Measurements from ENCODE around the gene PLA2G6. TPM values are rescaled to one million over a fixed set of nuclear protein-coding genes. Genes with fewer than 3 reads are reported as not detected.

Gene PLA2G6
- total and polyA plus RNA-seq, 2 of the 13 experiments (the other 11 are each of a cell fraction or from before 2014, with no cell fraction given), result 4.8 to 11.5 TPM

GRCh38 chr22:38202437-38203089, 20.9 kb upstream of the PLA2G6 start (continued):
- TF ChIP-seq, protein P1, sequence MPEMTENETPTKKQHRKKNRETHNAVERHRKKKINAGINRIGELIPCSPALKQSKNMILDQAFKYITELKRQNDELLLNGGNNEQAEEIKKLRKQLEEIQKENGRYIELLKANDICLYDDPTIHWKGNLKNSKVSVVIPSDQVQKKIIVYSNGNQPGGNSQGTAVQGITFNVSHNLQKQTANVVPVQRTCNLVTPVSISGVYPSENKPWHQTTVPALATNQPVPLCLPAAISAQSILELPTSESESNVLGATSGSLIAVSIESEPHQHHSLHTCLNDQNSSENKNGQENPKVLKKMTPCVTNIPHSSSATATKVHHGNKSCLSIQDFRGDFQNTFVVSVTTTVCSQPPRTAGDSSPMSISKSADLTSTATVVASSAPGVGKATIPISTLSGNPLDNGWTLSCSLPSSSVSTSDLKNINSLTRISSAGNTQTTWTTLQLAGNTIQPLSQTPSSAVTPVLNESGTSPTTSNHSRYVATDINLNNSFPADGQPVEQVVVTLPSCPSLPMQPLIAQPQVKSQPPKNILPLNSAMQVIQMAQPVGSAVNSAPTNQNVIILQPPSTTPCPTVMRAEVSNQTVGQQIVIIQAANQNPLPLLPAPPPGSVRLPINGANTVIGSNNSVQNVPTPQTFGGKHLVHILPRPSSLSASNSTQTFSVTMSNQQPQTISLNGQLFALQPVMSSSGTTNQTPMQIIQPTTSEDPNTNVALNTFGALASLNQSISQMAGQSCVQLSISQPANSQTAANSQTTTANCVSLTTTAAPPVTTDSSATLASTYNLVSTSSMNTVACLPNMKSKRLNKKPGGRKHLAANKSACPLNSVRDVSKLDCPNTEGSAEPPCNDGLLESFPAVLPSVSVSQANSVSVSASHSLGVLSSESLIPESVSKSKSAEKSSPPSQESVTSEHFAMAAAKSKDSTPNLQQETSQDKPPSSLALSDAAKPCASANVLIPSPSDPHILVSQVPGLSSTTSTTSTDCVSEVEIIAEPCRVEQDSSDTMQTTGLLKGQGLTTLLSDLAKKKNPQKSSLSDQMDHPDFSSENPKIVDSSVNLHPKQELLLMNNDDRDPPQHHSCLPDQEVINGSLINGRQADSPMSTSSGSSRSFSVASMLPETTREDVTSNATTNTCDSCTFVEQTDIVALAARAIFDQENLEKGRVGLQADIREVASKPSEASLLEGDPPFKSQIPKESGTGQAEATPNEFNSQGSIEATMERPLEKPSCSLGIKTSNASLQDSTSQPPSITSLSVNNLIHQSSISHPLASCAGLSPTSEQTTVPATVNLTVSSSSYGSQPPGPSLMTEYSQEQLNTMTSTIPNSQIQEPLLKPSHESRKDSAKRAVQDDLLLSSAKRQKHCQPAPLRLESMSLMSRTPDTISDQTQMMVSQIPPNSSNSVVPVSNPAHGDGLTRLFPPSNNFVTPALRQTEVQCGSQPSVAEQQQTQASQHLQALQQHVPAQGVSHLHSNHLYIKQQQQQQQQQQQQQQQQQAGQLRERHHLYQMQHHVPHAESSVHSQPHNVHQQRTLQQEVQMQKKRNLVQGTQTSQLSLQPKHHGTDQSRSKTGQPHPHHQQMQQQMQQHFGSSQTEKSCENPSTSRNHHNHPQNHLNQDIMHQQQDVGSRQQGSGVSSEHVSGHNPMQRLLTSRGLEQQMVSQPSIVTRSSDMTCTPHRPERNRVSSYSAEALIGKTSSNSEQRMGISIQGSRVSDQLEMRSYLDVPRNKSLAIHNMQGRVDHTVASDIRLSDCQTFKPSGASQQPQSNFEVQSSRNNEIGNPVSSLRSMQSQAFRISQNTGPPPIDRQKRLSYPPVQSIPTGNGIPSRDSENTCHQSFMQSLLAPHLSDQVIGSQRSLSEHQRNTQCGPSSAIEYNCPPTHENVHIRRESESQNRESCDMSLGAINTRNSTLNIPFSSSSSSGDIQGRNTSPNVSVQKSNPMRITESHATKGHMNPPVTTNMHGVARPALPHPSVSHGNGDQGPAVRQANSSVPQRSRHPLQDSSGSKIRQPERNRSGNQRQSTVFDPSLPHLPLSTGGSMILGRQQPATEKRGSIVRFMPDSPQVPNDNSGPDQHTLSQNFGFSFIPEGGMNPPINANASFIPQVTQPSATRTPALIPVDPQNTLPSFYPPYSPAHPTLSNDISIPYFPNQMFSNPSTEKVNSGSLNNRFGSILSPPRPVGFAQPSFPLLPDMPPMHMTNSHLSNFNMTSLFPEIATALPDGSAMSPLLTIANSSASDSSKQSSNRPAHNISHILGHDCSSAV (CRISPR knock-in tag; IDR thresholded peaks at IDR 0.05; ENCODE audit: borderline replicate concordance), result no peak
- TF ChIP-seq, protein P2, sequence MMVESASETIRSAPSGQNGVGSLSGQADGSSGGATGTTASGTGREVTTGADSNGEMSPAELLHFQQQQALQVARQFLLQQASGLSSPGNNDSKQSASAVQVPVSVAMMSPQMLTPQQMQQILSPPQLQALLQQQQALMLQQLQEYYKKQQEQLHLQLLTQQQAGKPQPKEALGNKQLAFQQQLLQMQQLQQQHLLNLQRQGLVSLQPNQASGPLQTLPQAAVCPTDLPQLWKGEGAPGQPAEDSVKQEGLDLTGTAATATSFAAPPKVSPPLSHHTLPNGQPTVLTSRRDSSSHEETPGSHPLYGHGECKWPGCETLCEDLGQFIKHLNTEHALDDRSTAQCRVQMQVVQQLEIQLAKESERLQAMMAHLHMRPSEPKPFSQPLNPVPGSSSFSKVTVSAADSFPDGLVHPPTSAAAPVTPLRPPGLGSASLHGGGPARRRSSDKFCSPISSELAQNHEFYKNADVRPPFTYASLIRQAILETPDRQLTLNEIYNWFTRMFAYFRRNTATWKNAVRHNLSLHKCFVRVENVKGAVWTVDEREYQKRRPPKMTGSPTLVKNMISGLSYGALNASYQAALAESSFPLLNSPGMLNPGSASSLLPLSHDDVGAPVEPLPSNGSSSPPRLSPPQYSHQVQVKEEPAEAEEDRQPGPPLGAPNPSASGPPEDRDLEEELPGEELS (CRISPR knock-in tag; IDR thresholded peaks at IDR 0.05), result peak; percentile 30
- TF ChIP-seq ELF4 (CRISPR knock-in tag; IDR thresholded peaks at IDR 0.05; ENCODE audit: borderline replicate concordance), result no peak
- no peak for TF ChIP-seq SALL2 (CRISPR knock-in tag; IDR thresholded peaks at IDR 0.05)
- TF ChIP-seq ZNF709 (CRISPR knock-in tag; IDR thresholded peaks at IDR 0.05), result peak; percentile 62
- no peak for TF ChIP-seq MAFK (conservative IDR thresholded peaks at IDR 0.05 in 1 of 2, IDR thresholded peaks at IDR 0.05 in 1 of 2; ENCODE audit: low read length in 2 of 2)
- TF ChIP-seq ZSCAN31 (CRISPR knock-in tag; IDR thresholded peaks at IDR 0.05; ENCODE audit: low read depth), result peak; percentile 9; the same call in 1 of the 2 replicates
- 0 out of 2 replicates have a peak, but pooled peaks have one; percentile 70 for TF ChIP-seq ZNF879 (CRISPR knock-in tag; IDR thresholded peaks at IDR 0.05)
- TF ChIP-seq MTF2 (CRISPR knock-in tag; IDR thresholded peaks at IDR 0.05; ENCODE audit: borderline replicate concordance), result 0 out of 2 replicates have a peak, but pooled peaks have one; percentile 41
- TF ChIP-seq ELF3 (CRISPR knock-in tag; IDR thresholded peaks at IDR 0.05), result no peak
- no peak for TF ChIP-seq ZUFSP (CRISPR knock-in tag; IDR thresholded peaks at IDR 0.05; ENCODE audit: borderline replicate concordance)
- TF ChIP-seq HNRNPLL (IDR thresholded peaks at IDR 0.05; ENCODE audit: low read depth, low read length, poor library complexity, severe bottlenecking), result peak; percentile 71
- TF ChIP-seq TMF1 (CRISPR knock-in tag; IDR thresholded peaks at IDR 0.05; ENCODE audit: low read depth), result peak; percentile 16; the same call in 1 of the 2 replicates
- TF ChIP-seq REPIN1 (CRISPR knock-in tag; IDR thresholded peaks at IDR 0.05; ENCODE audit: borderline replicate concordance, low read depth), result 0 out of 2 replicates have a peak, but pooled peaks have one; percentile 19
- TF ChIP-seq ZNF598 (CRISPR knock-in tag; IDR thresholded peaks at IDR 0.05; ENCODE audit: borderline replicate concordance), result 0 out of 2 replicates have a peak, but pooled peaks have one; percentile 81
- TF ChIP-seq ZNF326 (CRISPR knock-in tag; IDR thresholded peaks at IDR 0.05; ENCODE audit: borderline replicate concordance), result no peak
